ENCODE results near the gene LRRC17.

DNA sequence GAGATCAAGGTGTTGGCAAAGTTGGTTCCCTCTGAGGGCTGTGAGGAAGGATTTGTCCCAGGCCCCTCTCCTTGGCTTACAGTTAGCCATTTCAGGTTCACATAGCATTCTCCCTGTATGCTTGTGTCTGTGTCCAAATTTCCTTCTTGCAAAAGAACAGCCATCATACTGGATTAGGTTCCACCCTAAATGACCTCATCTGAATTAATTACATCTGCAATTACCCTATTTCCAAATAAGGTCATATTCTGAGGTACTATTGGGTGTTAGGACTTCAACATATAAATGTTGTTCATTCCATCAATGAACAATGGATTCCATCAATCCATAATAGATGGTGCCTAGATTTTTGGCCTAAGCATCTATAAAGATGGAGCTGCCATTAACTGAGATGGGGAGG lies 16.2 kb upstream of the LRRC17 start:
- TF ChIP-seq POLR2AphosphoS5 (IDR thresholded peaks at IDR 0.05) (no peak), CTCF (IDR thresholded peaks at IDR 0.05; ENCODE audit: poor library complexity, severe bottlenecking) (no peak), RAD21 (conservative IDR thresholded peaks at IDR 0.05) (no peak), REST (IDR thresholded peaks at IDR 0.05; ENCODE audit: borderline replicate concordance) (no peak), EZH2 (IDR thresholded peaks at IDR 0.05; ENCODE audit: borderline replicate concordance, insufficient read depth, low read length, poor library complexity, severe bottlenecking) (no peak), TAF1 (IDR thresholded peaks at IDR 0.05; ENCODE audit: low read depth) (no peak), EP300 (conservative IDR thresholded peaks at IDR 0.05; ENCODE audit: poor library complexity, severe bottlenecking) (no peak)

Data from neural cell (in vitro differentiated cells).